Amniotic epithelial cell (primary cell): ENCODE results near the gene PPP1R12C.
"Not testable (repeated sequence)": the region's sequence is repeated elsewhere in the genome, so short reads cannot be mapped to it uniquely, and the experiment has no call there.

ENCODE experiments used
- DNase-seq: peaks from one replicate; pipeline ENCODE4 v3.0.0-alpha.2; 2010; ENCODE audit warnings: low read depth

The PPP1R12C gene

DNA sequence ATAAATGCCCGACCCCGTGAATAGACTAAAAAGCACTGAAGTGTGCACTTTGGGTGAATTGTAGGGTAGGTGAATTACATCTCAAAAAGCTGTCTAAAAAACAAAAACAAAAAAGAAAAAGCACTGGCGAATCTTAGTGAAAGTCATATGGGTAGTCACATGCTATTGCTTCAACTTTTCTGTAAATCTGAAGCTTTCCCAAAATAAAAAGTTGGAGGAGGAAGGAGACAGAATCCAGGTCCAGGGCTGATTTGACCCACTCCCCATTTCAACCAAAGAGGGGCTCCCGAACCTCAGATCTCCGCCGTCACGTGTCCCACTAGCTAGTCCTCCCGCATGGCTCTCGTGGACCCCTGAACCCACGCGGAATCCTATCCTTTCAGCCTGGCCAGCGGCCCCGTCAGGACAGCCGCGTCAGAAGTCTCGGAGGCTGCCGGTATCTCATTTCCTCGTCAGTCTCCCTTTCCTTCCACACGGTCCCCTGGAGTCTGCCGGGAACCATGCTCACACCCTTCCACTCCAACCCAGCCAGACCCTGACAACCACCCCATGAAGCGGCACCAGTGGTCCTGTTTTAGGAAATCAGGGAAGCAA is 6.1 kb downstream of the PPP1R12C start:
- no peak for DNase-seq

DNA sequence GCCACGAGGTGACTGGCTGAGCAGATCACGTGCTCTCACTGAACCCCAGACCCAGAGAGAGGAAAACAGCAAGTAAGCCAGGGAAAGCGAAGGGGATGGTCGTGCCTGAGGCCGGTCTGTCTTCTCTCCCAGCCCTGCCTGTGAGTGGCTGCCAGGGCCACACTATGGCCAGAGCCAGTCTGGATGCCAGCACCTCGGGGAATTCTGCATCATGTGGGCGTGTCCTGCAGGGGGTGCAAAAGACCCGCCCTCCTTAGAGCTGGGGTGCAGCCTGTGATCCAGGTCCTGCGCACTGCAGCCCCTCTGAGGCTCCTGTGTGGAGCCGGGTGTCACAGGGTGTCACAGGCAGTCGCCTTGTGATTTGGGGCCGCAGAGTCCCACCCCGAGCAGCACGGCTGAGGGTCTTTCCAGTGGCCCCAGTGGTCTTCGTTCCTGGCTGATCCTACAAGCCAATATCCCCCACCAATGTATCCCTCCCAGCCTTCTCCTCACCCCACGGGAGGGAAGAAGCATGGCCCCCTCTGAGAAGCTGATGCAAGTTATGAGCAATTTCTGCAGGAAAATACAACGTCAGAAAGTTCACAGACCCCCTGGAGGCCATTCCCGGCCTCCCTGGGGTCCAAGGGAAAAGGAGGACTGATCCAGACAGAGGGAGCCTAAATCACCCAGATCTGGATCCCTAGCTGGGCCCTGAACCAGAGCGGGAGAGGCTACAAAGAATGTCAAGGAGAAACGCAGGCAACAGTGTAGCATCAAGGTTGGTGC is 7.7 kb downstream of the PPP1R12C start:
- no peak for DNase-seq

DNA sequence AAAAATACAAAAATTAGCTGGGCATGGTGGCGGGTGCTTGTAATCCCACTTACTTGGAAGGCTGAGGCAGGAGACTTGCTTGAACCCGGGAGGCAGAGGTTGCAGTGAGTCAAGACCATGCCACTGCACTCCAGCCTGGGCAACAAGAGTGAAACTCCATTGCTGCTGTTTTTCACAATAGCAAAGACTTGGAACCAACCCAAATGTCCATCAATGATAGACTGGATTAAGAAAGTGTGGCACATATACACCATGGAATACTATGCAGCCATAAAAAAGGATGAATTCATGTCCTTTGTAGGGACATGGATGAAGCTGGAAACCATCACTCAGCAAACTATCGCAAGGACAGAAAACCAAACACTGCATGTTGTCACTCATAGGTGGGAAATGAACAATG is 10.2 kb downstream of the PPP1R12C start:
- not testable (repeated sequence) for DNase-seq

DNA sequence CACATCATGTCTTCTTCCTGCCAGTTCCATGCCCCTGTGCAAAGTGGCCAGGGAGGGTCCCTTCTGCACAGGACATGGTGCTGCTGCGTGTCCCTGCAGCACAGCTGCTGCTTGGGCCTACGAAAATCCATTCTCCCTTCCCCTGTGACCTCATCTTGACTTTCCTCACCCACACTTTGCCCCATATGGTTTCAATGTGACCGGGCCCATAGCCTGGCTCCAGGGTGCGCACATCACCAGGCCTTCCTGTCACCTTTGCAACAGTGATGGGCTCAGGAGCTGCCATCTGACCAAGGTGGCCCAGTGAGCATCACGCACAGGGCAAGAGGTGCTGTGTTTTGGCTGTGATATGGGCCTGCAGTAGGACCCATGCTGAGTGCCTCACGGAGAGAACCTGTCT is 10.8 kb downstream of the PPP1R12C start:
- no peak for DNase-seq

DNA sequence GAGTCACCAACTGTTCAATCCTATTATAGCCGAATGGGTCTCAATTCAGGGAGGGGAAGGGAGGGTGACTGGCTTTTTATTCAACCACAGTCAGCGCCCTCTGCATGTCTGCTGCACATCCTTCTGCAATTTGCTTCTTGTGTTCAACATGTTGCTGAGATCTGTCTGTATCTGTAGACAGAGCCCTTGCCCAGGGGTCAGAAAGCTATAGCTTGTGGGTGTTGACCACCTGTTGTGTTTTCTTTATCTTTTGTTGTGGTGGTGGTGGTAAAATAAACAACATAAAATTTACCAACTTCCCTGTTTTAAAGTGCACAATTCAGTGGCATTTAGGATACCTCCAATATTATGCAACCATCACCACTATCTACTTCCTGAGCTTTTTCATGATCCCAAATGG is 12.2 kb downstream of the PPP1R12C start:
- DNase-seq = no peak

DNA sequence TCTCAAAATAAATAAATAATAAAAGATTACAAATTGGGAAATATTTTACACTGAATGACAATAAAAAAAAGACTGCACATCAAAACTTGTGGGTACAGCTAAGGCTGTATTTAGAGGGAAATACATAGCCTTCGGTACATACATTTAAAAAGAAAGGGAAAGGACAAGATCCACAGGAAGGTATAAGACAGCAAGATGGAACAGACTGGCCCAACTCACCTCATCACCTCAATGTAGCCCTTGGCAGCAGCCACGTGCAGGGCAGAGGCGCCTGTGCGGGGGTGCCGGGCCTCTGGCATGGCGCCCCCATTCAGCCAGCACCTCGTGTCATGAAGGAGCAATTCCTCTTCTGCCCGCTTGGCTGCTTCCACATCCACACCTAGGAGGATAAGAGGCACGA is 14.2 kb downstream of the PPP1R12C start:
- no peak for DNase-seq

DNA sequence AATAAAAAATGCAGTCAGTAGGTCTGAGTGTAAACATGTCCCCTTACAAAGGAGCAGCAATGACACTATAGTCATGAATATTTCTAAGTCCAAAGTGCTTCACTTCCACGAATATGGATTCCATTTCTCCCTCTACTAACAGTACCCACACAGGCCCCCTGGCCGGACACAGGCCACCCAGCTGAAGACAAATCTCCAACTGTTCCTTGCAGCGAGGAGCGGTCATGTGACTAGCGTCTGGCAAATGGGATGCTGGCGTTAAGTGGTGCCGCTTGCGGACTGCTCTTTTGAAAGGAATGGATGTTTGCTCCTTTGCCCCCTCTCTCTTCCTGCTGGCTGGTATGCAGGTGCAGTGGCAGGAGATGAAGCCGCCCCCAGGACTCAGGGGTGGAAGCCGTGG is 16.2 kb downstream of the PPP1R12C start:
- no peak for DNase-seq

DNA sequence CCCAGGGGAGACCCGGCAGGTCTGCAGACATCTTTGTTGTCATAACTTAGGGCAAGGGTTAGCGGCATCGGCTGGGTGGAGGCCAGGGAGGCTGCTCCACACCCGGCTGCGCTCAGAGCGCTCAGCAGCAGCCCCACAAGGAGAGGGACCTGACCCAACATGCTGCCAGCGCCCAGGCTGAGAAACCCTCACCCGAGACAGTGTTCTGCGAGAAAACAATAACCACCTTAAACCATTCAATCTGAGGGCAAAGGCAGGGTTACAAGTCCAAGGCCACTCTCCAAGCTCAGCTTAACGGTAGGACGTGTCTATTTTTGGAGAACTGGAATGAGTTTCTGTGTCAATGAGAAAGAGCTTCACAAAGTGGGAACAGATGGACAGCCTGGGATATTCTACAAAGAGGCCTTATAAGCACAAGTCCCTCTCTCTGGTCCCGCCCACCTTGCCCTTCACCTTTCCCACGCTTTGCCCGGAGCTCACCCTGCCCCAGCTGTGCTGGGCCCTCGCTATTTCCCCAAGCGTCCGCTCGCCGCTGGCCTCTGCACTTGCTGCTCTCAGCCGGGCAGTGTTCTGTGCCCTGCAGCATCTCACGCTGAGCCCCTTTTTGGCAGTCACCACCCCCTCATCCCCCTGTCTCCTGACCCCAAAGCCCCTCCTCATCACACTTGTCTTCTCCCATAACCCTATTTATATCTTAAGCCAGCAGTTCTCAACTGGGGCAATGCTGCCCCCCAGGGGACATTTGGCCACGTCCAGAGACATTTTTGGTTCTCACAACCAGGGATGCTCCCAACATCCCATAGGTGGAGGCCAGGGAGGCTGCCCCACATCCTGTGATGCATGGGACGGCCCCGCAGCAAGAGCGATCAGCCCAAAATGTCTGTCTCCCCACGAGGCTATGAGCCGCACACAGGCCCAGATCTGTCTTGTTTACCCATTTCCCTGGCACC is 17.6 kb downstream of the PPP1R12C start:
- DNase-seq = no peak

DNA sequence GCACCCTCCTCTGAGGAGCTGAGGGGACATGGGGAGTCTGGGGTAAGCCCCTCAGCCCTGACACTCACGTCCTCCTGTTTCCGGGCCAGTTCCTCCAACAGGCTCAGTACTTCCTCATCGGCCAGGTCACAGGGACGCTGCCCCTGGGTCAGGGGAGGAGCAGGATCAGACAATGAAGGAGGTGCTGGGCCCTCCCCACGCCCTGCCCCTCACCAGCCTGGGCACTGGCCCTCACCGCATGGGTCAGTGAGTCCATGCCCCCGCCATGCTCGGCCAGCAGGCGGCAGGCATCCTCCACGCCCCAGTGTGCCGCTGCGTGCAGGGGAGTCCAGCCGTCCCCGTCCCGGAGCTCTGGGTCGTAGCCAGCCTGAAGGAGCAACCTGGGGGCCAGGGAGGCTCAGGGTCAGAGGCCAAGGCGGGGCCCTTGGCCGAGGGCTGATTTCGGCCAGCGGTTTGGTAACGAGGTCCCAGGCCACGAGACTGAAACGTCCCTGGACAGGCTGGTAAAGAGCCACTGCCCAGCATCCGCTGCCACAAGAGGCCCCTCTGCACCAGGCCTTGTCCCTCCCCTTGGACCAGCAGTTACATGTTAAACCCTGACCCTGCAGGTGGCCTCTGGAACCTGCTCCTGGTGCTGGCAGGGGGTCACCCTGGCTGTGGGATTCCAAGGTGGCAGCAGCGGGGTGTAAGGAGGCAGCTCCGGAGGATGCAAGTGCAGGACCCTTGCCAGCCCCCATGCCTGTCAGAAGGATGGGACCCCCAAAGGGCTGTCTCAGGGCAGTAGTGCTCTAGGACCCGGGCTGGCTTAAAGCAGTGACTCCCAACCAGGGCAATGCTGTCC is 18.5 kb downstream of the PPP1R12C start:
- DNase-seq = no peak

DNA sequence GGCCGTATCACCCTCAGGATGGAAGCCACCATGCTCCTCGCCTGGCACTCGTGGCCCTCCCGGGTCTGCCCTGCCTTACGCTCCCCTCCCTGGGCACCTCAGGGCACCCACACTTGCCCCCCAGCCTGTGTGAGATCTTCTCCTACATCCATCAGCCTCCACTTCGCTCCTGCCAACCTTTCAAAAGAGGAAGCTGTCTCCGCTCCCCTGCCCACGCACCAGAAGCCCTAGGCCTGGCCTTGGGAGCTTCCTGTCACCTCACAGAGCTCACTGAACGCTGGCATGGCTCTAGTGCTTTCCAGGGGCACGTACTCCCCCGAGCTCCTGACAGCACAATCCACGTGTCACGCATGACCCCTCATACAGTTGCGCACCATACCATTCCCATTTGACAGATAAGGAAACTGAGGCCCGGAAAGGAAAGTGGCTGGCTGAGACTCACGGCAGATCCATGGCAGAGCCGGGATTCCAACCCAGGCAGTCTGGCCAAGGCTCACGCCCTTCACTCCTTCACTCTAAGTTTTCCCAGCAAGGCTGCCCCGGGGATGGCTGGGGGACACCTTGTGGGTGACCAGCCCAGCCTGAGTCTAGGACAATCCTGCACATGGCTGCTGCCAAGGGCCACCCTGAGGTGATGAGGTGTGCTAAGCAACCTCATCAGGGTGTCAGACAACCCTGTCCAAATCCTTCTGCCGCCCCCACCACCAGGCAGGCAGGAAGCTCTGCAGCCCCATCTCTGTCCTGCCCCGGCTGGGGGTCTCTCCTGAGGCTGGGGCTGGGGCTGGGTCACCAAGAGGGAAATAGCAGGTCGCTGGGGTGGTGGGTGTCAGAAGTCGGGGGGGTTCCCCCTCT is 19.3 kb downstream of the PPP1R12C start:
- no peak for DNase-seq

DNA sequence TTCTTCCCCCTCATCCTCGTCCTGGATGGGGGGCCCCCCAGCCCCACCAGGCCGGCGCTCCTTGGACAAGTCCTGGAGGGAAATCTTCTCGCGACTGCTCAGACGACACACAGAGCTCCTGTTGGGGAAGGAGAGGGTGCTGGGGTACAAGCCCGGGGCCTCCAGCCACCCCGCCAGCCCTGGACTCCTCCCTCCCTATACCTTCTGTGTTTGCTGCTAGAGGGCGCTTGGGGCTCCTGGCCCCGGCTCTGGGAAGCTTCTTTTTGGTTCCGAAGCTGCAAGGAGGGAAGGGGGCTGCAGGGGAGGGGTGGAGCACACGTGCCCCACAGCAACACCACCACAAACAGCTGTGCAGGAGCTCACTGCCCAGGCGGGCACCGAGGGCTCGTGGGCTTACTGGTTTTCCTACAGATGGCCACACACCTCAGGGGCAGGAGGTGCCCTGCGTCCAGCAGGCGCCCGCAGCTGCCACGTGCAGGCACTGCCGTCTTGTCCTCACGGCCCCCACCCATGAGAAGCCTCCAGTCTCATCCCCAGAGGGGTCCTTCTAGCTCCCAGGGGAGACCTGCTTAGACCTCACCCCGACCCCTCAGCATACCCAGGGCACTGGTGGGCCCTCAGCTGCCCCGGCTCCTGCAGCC is 21.3 kb downstream of the PPP1R12C start:
- DNase-seq = no peak

DNA sequence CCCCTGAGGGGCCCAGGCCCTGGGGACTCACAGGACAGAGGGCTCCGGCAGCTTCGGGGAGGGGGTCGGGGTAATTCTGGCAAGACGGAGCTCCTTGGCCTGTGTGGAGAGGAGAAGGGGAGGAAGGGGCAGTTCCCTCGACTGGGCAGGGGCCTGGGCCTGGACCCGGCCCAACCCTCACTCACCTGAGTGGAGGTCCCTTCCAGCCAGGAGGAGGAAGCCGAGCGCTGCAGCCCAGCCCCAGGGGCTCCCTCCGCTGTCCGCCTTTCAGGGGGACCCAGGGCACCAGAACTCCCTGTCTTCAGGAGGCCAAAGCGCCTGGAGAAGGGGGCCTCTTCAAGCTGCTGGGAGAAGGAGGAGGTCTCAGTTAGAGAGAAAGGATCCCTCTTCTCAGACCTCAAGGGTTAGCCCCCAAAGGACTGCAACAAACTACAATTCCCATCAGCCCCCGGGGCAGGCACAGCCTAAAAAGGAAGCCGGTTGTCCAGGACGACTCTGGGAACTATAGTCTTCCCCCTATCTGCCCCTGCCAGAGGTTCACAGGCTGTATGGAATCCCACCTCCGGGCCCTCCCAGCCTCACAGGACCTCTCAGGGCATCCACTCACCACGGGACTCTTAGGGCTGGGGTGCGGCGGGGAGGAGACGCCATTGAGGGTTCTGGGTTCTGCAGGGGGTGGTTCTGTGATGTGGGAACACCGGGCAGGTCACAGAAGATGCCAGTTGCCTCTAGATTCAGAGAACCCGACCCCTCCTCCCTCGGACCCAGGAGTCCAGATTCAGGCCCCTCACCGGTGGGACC is 22.0 kb downstream of the PPP1R12C start:
- no peak for DNase-seq

DNA sequence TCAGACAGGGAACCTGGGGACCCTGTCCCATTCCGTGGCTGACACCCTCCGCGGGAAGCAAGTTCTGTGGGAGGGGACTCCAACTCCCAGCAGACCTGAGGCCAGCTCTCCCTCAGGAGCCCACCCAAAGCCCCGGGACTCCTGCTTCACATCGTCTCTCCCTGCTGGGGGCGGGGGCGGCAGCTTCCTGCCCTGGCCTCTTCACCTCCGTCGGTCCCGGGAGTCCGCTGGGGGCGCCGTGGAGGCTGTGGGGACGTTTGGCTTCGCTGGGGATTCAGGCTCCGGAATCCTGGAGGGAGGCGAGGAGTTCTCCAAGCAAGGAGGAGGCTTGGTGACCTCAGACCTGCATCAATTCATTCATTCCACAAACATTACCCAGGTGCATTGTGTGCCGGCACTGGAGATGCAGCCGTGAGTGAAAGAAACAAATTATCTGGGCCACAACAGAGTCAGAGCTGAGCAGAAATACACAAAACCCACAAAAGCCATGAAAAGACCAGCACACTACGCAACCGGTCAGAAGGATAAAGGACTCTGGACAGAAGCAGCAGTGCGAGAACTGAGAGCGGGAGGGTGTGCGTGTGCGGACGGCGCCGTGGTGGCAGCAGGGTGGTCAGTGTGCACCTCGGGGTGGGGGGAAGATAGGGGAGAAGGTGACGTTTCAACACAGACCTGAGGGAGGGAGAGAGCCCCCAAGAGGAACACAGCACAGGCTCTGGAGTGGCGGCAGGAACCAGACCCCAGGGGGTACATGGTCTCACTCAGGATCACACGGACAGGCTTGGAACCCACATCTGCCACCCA is 22.8 kb downstream of the PPP1R12C start:
- DNase-seq = no peak

DNA sequence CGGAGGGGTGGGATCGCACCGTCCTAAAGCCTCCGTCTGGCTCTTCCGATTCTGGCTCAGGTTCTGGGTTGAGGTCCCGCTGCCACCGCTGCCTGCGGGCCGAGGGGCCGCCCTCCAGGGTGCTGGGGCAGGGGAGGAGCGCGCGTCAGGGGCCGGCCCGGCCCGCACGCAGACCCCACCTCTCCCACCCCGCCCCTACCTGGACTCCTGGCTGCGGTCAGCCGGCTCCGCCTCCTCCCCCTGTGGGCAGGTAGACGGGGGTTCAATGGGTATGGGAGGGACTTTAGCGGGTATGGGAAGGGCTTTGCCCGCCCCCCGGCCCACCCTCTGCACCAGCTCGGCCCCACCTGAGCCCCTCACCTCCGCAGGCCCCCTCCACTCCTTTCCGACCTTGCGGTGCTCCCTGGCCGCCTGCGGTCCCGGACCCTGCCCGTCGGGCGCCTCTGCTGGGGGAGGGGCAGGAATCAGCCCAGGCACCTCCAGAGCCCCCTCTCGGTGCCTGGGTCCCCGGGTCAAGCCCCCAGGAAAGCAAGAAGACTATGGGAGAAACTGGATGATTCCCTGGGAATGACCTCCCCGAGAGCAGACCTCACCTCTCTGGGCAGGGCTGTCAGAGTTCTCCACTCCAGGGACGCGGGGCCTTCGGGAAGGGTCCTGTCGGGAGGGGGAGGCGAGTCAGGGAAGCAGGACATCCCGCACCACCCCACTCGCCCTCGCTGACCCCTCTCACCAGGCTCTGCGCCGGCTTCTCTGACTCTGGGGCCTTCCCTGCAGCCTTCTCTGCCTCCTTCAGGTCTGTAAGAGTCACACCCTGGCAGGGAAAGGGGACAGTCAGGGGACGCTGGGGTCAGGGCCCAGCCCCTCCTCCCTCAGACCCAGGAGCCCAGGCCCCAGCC is 24.8 kb downstream of the PPP1R12C start:
- no peak for DNase-seq

DNA sequence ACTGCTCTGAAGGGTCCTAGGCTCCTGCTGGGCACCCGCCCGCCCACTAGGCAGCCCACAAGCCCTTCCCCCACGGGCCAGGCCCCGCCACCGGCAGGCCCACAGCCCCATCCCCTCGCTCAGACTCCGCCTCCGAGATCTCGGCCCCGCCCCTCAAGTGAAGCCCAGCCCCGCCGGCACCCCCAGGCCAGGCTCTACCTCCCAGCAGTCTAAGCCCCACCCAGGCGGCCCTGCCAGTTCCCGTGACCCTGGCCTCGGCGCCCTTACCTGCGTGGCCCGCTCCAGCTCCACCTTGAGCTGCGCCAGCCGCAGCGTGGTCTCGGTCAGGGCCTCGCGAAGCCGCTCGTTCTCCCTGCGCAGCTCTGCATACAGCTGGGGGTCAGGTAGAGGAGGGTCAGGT is 25.5 kb downstream of the PPP1R12C start:
- DNase-seq = no peak

DNA sequence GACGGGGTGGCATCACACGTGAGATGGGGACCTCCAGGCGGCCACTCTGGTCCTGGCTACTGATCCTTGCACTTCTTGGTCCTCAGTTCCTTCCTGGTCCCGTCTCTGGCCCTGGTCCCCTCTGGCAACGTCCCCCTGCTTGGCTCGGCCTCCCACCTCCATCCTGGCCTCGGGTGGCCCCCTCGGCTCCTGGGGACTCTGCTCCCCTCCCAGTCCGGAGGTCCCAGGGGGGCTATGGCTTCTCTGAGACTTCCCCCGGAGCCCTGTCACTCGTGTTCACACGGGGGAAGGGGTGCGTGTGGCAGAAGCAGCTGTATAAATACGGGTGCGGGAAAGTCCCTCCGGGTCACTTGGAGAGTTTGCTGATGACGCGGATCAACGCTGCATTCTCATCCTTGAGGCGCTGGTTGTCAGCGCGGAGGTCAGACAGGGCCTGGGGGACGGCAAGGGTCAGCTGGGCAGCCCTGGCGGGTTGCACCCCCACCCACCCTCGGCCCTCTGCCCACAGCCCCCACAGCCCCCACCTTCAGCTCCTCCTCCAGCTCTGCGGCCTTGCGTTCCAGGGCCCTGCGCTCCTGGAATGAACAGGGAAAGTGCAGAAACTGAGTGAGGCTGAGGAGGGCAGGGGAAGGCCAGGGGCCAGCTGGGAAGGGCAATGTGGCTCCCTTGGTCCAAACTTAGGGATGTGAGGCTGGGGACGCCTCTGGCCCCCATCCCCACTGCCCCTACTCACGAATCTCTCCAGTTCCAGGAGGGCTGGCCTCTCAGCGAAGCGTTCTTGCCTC is 26.1 kb downstream of the PPP1R12C start:
- DNase-seq = no peak

DNA sequence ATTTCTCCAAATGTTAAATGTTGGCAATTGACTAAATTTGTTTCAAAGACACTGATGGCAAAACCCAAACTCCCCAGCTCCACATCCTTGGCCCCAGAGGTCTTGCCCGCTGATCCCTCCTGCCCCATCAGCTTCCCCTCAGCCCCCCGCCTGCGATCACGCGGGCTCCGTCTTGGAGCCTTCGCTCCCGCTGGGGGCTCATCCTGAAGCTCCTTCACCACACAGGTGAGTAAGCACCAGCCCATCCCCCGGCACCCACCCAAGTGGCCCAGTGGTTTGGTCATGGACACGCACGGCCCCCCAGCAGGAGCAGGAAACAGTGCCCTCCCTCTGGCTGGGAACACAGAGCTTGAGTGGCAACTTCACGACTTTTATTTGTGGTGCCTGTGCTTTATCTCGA is 26.9 kb downstream of the PPP1R12C start:
- DNase-seq = no peak
